AG04449 (cell line): ENCODE measurements around the gene FAHD1.
"Not testable (repeated sequence)": the region's sequence is repeated elsewhere in the genome, so short reads cannot be mapped to it uniquely, and the experiment has no call there.

Experiments
- CTCF ChIA-PET: fragments of 350-600 bp; formaldehyde crosslinking; extraction: SDS; loops from one replicate; lab custom pipeline; 2021; ENCODE audit warnings: antibody characterized with exemption; lab: Yijun Ruan, JAX
- POLR2A ChIA-PET: fragments of 400-600, 350-600 bp; formaldehyde crosslinking; extraction: SDS; loops from one replicate; lab custom pipeline; 2020; ENCODE audit warnings: antibody characterized with exemption, inconsistent platforms; lab: Yijun Ruan, JAX
- DNase-seq: peaks from one replicate; pipeline ENCODE4 v3.0.0-alpha.2; 2010; ENCODE audit warnings: low read depth, low spot score
- H3K4me3 ChIP-seq: 2 replicates; pipeline ENCODE4 v1.5.1; 2011; ENCODE audit warnings: low read depth, mild to moderate bottlenecking, control low read depth, low read length
- TF ChIP-seq, protein P1 (sequence below): IDR thresholded peaks from one replicate; pipeline ENCODE4 v1.5.1; 2011; ENCODE audit warnings: mild to moderate bottlenecking, moderate library complexity, low read length, control low read depth, inconsistent platforms; ENCODE audit not compliant: insufficient read depth; ENCODE audit errors: missing control alignments

Gene FAHD1

DNA sequence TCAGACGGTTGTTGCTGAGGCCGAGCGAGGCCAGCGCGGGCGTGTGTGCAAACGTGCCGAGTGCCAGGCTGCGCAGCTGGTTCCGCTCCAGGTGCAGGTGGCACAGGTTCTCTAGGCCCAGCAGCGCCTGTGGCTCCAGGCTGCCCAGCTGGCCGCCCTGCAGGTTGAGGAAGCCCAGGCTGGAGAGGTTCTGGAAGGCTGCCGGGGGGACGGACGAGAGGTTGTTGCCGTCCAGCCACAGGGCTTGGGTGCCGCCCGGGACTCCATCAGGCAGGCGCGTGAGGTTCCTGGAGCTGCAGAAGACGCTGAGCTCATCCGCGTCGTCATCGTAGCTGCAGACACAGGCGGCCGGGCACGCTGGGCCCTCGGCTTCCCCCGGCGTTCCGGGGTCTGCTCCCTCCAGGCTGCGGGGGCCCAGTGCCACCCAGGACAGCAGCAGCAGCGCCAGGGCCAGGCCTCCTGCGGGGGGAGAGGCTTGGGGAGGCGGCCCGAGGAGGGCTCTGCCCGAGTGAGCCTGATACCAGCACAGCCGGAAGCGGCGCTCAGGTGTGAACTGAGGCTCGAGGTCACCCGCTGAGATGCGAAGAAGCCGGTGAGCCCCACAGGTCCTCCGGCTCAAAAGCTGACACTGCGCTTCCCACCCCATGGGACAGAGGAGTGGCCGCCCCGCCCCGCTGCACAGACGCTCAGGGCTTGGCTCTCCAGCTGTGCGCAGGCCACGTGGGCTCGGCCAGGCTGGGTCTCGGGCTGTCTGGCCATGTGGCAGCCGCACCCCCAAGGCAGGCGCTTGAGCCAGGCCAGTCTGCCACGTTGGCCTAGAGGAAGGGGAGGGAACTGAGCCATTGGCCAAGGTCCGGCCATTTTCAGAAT, 34.8 kb upstream of the FAHD1 start:
- POLR2A ChIA-PET, result interaction anchor here (2.2 kb wide), 1 partner anchor 9 kb away, joined by 9 read pairs; the partner anchor contains the start of genes NUBP2 and SPSB3
- TF ChIP-seq, protein P1, sequence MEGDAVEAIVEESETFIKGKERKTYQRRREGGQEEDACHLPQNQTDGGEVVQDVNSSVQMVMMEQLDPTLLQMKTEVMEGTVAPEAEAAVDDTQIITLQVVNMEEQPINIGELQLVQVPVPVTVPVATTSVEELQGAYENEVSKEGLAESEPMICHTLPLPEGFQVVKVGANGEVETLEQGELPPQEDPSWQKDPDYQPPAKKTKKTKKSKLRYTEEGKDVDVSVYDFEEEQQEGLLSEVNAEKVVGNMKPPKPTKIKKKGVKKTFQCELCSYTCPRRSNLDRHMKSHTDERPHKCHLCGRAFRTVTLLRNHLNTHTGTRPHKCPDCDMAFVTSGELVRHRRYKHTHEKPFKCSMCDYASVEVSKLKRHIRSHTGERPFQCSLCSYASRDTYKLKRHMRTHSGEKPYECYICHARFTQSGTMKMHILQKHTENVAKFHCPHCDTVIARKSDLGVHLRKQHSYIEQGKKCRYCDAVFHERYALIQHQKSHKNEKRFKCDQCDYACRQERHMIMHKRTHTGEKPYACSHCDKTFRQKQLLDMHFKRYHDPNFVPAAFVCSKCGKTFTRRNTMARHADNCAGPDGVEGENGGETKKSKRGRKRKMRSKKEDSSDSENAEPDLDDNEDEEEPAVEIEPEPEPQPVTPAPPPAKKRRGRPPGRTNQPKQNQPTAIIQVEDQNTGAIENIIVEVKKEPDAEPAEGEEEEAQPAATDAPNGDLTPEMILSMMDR, result no peak
- CTCF ChIA-PET, result interaction anchor here (1.8 kb wide), 1 partner anchor 9 kb away, joined by 9 read pairs; the partner anchor contains the start of genes NUBP2 and SPSB3
- H3K4me3 ChIP-seq, result no peak overlapping the region
- no peak for DNase-seq

DNA sequence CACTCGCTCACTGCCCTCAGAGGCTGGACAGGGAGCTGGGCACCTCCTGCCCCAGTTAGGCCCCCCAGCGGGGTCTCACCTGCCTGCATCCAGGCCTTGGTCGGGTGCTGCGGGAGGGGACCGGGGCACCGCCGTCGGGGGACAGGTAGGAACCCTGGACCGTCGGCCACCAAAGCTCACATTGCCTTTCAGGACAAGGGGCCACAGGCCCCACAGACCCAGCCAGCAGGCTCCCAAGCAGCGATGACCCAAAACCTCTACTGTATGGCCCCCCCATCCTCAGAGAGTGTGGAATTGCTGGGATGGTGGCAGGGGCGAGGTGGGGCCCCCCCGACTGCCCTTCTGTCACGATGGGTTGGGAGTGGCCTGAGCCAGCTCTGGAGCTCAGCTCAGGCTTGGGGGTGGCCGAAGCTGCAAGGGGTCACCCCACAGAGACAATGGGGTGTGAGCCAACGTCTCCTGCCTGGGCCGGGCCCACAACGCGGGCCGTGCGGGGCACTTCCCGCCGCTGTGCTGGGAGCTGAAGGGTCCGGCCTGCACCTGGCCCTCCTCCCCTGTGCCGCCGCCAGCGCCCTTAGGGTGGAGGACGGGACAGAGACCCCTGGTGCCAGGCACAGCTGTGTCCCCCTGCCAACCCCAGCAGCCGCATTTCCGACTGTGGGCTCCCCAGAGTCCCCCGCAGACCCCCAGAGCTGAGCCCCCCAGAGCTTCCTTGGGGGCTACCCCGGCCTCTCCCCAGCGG, 34.0 kb upstream of the FAHD1 start:
- DNase-seq, result no peak
- ChIA-PET CTCF (interaction anchor here (0.8 to 1.8 kb wide), 2 partner anchors 9 to 31 kb away, joined by 3 to 9 read pairs; partner anchors contain the start of genes NUBP2 and SPSB3), POLR2A (no interaction called here)
- TF ChIP-seq, protein P1, result no peak
- no peak overlapping the region for H3K4me3 ChIP-seq

DNA sequence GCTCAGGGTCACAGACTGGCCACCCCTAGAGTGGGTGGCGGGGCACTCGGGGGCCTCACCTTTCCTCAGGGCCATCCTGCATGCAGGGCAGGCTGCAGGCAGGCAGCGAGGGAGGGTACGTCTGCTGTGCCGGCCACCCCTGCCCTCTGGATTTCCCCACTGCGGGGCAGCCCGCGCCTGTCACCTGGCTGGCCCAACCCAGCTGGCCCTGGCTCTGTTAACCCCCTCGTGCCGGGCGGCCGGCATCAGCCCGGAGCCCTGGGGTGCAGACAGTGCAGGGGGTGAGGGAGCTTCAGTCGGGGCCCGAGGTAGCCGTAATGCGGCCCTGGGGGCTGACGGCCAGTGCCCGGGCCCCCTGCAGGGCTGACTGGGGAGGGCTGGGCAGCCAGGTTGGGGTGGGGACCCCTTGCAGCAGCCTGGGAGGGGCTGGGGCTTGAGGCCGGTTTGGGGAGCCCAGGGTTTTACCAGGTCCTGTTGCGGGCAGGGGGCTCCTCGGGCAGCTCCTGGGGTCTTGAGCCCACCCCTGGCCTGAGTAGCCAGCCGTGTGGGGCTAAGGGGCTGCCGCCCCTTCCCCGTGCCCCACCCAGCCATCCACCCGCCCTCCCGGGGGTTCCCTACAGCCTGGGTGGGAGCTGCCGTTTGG, 33.3 kb upstream of the FAHD1 start, which contains the start of gene IGFALS:
IGFALS (minus strand) TSS at position 128 of the 643 bp plus-strand sequence; CDS start at position 75, 53 bp downstream.
- ChIA-PET CTCF (interaction anchor here (0.8 to 1.8 kb wide), 2 partner anchors 10 to 31 kb away, joined by 3 to 9 read pairs; partner anchors contain the start of genes NUBP2 and SPSB3), POLR2A (no interaction called here)
- DNase-seq, result no peak
- no peak within 1 kb of the TSS for H3K4me3 ChIP-seq
- TF ChIP-seq, protein P1, result no peak

DNA sequence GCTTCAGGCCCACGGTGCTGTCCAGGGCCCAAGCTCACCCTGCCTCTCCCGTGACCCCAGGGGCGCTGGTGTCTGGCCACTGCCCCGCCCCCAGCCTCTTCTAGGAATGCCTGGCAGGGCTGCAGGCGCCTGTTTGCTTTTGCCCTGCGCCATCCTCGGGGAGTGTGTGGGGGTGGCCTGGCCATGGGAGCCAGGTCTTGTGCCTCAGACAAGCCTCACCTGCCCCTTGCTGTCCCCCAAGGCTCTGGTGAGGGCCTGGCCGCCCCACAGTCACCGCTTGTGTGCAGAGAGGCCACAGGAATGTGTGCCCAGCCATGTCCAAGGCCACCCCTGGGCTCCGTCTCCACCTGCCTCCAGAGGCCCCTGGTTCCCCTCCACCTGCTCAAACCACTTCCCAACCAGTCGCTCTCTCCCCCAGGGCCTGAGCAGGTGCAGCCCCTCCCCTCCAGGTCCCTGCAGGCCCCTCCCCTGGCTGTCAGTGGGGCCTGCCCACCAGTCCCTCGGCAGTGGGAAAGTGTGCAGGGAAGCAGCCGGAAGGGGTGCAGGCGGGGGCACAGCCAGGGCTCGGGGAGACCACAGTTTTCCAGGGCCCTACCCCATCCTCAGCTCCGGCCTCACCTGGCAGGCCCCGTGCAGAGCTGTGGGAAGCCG, 32.7 kb upstream of the FAHD1 start:
- DNase-seq, result no peak
- ChIA-PET CTCF (no interaction called here), POLR2A (no interaction called here)
- no peak overlapping the region for H3K4me3 ChIP-seq
- TF ChIP-seq, protein P1, result no peak

DNA sequence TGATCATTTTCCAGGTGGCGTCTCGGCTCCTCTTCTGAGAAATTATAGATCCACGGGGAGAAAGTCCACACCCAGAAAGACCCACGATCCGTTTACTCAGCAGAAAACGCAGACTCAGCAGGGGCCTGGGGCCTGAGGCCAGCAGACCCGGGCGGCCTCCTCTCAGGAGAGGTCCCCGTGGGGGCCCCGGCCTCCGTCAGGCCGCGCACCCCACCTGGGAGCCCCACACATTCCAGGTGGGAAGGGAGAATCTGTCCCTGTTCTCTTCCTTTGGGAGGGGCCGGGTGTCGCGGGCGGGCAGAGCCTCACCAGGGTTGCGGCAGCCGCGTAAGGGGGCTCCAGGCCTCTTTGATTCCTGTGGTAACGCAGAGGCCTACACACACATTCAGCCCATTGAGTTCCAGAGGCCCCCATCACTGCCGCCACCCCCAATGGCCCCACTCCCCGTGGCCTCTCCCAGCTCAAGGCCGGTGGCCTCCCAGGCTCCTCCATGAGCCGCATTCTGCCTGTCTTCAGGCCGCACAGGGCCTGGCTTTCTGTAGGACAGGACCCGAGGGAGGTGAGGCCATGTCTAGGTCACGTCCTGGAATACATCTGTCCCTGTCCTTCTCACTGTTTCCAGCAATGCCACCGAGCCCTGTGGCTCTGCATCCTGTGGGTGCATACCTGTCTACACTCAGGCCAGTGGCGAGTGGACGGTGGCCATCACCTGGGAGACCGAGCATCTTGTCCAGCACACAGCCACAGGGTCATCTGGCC, 31.9 kb upstream of the FAHD1 start:
- CTCF ChIA-PET, result no interaction called here
- no peak overlapping the region for H3K4me3 ChIP-seq
- TF ChIP-seq, protein P1, result no peak
- DNase-seq, result no peak
- POLR2A ChIA-PET, result no interaction called here

DNA sequence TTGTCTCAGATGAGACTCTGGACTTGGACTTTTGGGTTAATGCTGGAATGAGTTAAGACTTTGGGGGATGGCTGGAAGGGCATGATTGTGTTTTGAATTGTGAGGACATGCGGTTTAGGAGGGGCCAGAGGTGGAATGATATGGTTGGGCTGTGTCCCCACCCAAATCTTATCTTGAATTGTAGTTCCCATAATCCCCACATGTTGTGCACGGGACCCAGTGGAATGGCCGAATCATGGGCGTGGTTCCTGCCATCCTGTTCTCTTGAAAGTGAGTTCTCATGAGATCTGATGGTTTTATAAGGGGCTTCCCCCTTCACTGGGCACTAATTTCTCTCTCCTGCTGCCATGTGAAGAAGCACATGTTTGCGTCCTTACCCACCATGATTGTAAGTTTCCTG, 27.7 kb upstream of the FAHD1 start:
- POLR2A ChIA-PET, H3K4me3 ChIP-seq, CTCF ChIA-PET, DNase-seq: not testable (repeated sequence)
